ENCODE data around the gene CUL9.

DNA sequence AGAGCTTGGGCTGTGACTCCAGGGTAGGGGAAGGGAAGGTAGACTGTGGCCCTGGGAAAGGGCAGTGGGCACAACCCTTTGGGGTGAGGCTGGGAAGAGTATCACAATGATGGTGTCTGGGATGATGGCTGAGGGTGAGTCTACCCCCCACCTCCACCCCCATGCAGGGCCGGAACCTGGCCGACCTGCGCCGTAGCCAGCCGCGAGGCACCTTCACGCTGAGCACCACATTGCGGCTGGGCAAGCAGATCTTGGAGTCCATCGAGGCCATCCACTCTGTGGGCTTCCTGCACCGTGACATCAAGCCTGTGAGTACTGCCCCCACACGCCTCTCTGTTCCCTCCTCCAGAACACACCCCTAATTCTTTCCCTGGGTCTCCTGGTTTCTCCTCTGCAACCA is 71.4 kb downstream of the CUL9 start:
- no peak for TF ChIP-seq EZH2 (IDR thresholded peaks at IDR 0.05; ENCODE audit: borderline replicate concordance, low read length)
- TF ChIP-seq, protein P1, sequence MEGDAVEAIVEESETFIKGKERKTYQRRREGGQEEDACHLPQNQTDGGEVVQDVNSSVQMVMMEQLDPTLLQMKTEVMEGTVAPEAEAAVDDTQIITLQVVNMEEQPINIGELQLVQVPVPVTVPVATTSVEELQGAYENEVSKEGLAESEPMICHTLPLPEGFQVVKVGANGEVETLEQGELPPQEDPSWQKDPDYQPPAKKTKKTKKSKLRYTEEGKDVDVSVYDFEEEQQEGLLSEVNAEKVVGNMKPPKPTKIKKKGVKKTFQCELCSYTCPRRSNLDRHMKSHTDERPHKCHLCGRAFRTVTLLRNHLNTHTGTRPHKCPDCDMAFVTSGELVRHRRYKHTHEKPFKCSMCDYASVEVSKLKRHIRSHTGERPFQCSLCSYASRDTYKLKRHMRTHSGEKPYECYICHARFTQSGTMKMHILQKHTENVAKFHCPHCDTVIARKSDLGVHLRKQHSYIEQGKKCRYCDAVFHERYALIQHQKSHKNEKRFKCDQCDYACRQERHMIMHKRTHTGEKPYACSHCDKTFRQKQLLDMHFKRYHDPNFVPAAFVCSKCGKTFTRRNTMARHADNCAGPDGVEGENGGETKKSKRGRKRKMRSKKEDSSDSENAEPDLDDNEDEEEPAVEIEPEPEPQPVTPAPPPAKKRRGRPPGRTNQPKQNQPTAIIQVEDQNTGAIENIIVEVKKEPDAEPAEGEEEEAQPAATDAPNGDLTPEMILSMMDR (conservative IDR thresholded peaks at IDR 0.05 in 1 of 2, IDR thresholded peaks at IDR 0.05 in 1 of 2; ENCODE audit: extremely low read depth in 1 of 2, insufficient read depth in 1 of 2, low read depth in 1 of 2, low read length in 2 of 2), result no peak
